Uterus (tissue), 2 donors: ENCODE results near the gene NUP85.
"Not testable (repeated sequence)": the region's sequence is repeated elsewhere in the genome, so short reads cannot be mapped to it uniquely, and the experiment has no call there.

Source experiments
- POLR2A ChIP-seq, 2 donors: fragments of 450-650 bp; IDR thresholded peaks; one replicate each; pipeline ENCODE4 v1.6.1; 2016; ENCODE audit warnings: antibody characterized with exemption in 2 of 2, mild to moderate bottlenecking in 1 of 2, moderate library complexity in 1 of 2
- TF ChIP-seq, protein P1 (sequence below), 4 experiments: fragments of 200-600 bp in 2 of 4; fragments of 450-650 bp in 2 of 4; sonication (generic) in 2 of 4; IDR thresholded peaks; one replicate each; pipeline ENCODE4 v1.5.1; 2016 to 2019; ENCODE audit warnings: antibody characterized with exemption in 4 of 4, mild to moderate bottlenecking in 2 of 4, moderate library complexity in 1 of 4

DNA sequence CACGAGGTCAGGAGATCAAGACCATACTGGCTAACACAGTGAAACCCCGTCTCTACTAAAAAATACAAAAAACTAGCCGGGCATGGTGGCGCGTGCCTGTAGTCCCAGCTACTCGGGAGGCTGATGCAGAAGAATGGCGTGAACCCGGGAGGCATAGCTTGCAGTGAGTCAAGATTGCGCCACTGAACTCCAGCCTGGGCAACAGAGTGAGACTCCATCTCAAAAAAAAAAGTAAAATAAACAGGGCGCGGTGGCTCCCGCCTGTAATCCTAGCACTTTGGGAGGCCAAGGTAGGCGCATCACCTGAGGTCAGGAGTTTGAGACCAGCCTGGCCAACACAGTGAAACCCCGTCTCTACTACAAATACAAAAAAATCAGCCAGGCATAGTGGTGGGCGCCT lies 40.9 kb upstream of the NUP85 start:
- TF ChIP-seq, protein P1, sequence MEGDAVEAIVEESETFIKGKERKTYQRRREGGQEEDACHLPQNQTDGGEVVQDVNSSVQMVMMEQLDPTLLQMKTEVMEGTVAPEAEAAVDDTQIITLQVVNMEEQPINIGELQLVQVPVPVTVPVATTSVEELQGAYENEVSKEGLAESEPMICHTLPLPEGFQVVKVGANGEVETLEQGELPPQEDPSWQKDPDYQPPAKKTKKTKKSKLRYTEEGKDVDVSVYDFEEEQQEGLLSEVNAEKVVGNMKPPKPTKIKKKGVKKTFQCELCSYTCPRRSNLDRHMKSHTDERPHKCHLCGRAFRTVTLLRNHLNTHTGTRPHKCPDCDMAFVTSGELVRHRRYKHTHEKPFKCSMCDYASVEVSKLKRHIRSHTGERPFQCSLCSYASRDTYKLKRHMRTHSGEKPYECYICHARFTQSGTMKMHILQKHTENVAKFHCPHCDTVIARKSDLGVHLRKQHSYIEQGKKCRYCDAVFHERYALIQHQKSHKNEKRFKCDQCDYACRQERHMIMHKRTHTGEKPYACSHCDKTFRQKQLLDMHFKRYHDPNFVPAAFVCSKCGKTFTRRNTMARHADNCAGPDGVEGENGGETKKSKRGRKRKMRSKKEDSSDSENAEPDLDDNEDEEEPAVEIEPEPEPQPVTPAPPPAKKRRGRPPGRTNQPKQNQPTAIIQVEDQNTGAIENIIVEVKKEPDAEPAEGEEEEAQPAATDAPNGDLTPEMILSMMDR (IDR thresholded peaks at IDR 0.05): not testable (repeated sequence)
- TF ChIP-seq POLR2A (IDR thresholded peaks at IDR 0.05): not testable (repeated sequence)
